Endothelial cell of umbilical vein (primary cell): ENCODE measurements around the gene LHX2. TPM values are rescaled to one million over a fixed set of nuclear protein-coding genes. Genes with fewer than 3 reads are reported as not detected.

Experiments used
- BruUV-seq: library from RNA; stranded (reverse); fragments of 400-500 nt; replicated peaks from 2 replicates; lab custom pipeline; 2021; lab: Mats Ljungman, UMichigan
- CTCF ChIA-PET: fragments of 300-600, 350-600 bp; sonication (Branson Sonifier 250); formaldehyde crosslinking; loops from one replicate; lab custom pipeline; 2021; ENCODE audit warnings: antibody characterized with exemption, inconsistent platforms; lab: Charles Lee
- POLR2A ChIA-PET: fragments of 300-600, 350-600 bp; sonication (Branson Sonifier 250); formaldehyde crosslinking; loops from one replicate; lab custom pipeline; 2021; ENCODE audit warnings: antibody characterized with exemption, inconsistent platforms; lab: Charles Lee
- DNase-seq: peaks from one replicate; pipeline ENCODE4 v3.0.0-alpha.2; 2011; ENCODE audit warnings: low read depth, low spot score
- FAIRE-seq: peaks from 2 replicates; lab custom pipeline; 2011; peaks lifted over from hg19 to GRCh38; lab: Jason Lieb, UNC
- H2AFZ ChIP-seq: 2 replicates; pipeline ENCODE4 v1.6.0; 2012; ENCODE audit warnings: low read depth, low read length, control low read depth, inconsistent platforms
- H3K27ac ChIP-seq: 2 replicates; pipeline ENCODE4 v1.5.1; 2011; ENCODE audit warnings: low read depth, mild to moderate bottlenecking, control low read depth, low read length, moderate library complexity; ENCODE audit not compliant: insufficient read depth
- H3K27me3 ChIP-seq, 2 experiments: 2 replicates each; pipeline versions ENCODE4 v1.6.0 to v1.6.1; 2011; ENCODE audit warnings: low read length in 2 of 2, mixed read lengths in 1 of 2; ENCODE audit not compliant: control insufficient read depth in 2 of 2, insufficient read depth in 2 of 2
- H3K36me3 ChIP-seq, 2 experiments: 2 replicates in 1 of 2; 3 replicates in 1 of 2; pipeline ENCODE4 v1.5.1; 2011; ENCODE audit warnings: low read length in 2 of 2, mild to moderate bottlenecking in 1 of 2, moderate library complexity in 1 of 2; ENCODE audit not compliant: control insufficient read depth in 2 of 2, insufficient read depth in 2 of 2; ENCODE audit errors: extremely low read depth in 1 of 2
- H3K4me1 ChIP-seq: 3 replicates; pipeline ENCODE4 v1.5.1; 2011; ENCODE audit warnings: mild to moderate bottlenecking, low read length; ENCODE audit not compliant: control insufficient read depth, insufficient read depth; ENCODE audit errors: extremely low read depth
- H3K4me2 ChIP-seq: 2 replicates; pipeline ENCODE4 v1.6.1; 2011; ENCODE audit warnings: low read length, control low read depth, mixed read lengths; ENCODE audit not compliant: insufficient read depth
- H3K4me3 ChIP-seq, 3 experiments: fragments of 200-600 bp in 1 of 3; sonication (generic), shearing (Covaris generic) in 1 of 3; replicated peaks in 1 of 3; 2 replicates each; pipeline ENCODE4 v1.5.1; 2011 to 2016; ENCODE audit warnings: control low read depth in 3 of 3, low read length in 3 of 3, mild to moderate bottlenecking in 2 of 3, inconsistent platforms in 1 of 3, low read depth in 1 of 3, moderate library complexity in 1 of 3; ENCODE audit not compliant: insufficient read depth in 1 of 3
- H3K79me2 ChIP-seq: 2 replicates; pipeline ENCODE4 v1.6.0; 2012; ENCODE audit warnings: low read length, inconsistent platforms; ENCODE audit not compliant: control insufficient read depth, insufficient read depth
- H3K9ac ChIP-seq: replicated peaks from 2 replicates; pipeline ENCODE3; 2011; ENCODE audit warnings: low read length, control low read depth; ENCODE audit not compliant: insufficient read depth; ENCODE audit errors: extremely low read depth
- H3K9me1 ChIP-seq: replicated peaks from 3 replicates; pipeline ENCODE4 v1.6.0; 2011; ENCODE audit warnings: mild to moderate bottlenecking, low read length; ENCODE audit not compliant: control insufficient read depth, insufficient read depth; ENCODE audit errors: extremely low read depth
- H3K9me3 ChIP-seq: replicated peaks from 2 replicates; pipeline ENCODE4 v1.5.1; 2012; ENCODE audit warnings: low read length, inconsistent platforms; ENCODE audit not compliant: control insufficient read depth, insufficient read depth
- H4K20me1 ChIP-seq: replicated peaks from 2 replicates; pipeline ENCODE3; 2011; ENCODE audit warnings: mild to moderate bottlenecking, low read length; ENCODE audit not compliant: control insufficient read depth, insufficient read depth; ENCODE audit errors: extremely low read depth
- CTCF ChIP-seq, 2 donors: IDR thresholded peaks; 1 replicate in 1 of 2; 2 replicates in 1 of 2; pipeline ENCODE4 v1.5.1; 2011; ENCODE audit warnings: low read length in 2 of 2, mild to moderate bottlenecking in 2 of 2, moderate library complexity in 2 of 2, control low read depth in 1 of 2, inconsistent platforms in 1 of 2, low read depth in 1 of 2; ENCODE audit not compliant: insufficient read depth in 1 of 2; ENCODE audit errors: extremely low read depth in 1 of 2
- EZH2 ChIP-seq: IDR thresholded peaks from 2 replicates; pipeline ENCODE4 v1.6.1; 2012; ENCODE audit warnings: borderline replicate concordance, low read depth, mild to moderate bottlenecking, moderate library complexity, low read length, inconsistent platforms; ENCODE audit not compliant: severe bottlenecking
- dilution Hi-C: fragments of 300-500 bp; cut with MboI; formaldehyde crosslinking; loops from one replicate; pipeline ENCODE4 v1.15.0; 2019; ENCODE audit warnings: low sequenced_read_pairs; ENCODE audit not compliant: extremely low pct_ligation_motif_present
- intact Hi-C: fragments of 100-400 bp; cut with micrococcal nuclease; formaldehyde crosslinking; loops from one replicate; pipeline ENCODE4 v1.10.0; 2022
- polyA plus RNA-seq, 4 experiments: library from polyadenylated mRNA; depleted of rRNA in 3 of 4; stranded (reverse) in 3 of 4; unstranded in 1 of 4; fragments of >200 nt; gene quantifications; 2 replicates each; pipeline versions ENCODE4 v1.2.1 to v1.2.3, GENCODE V29; 2011 to 2012; ENCODE audit warnings: missing spikeins in 1 of 4
- total RNA-seq: library from RNA; stranded (reverse); gene quantifications from 2 replicates; pipeline ENCODE4 v1.2.3, GENCODE V29; 2021

The LHX2 gene
- total and polyA plus RNA-seq, 2 donors (not counting 3 experiments of a cell fraction or from before 2014, with no cell fraction given), result not detected

GRCh38 chr9:124010665-124011321 is 775 bp upstream of the LHX2 start:
- DNase-seq (no peak), FAIRE-seq (no peak)
- dilution Hi-C loops, result no loop called here
- ChIA-PET POLR2A (no interaction called here), CTCF (interaction anchor here (1.0 to 1.2 kb wide), 2 partner anchors 10 to 30 kb away, joined by 4 to 5 read pairs; no protein-coding TSS in a partner anchor)
- Histone ChIP-seq H3K4me1 (peaks cover 3% of the 10 kb centered on the region), H3K9me3 (no peaks in the 10 kb centered on the region), H3K9me1 (no peaks in the 10 kb centered on the region), H3K9ac (no peak overlapping the region), H3K79me2 (no peaks in the 10 kb centered on the region), H3K4me2 (no peak overlapping the region), H3K4me3 (no peak overlapping the region), H4K20me1 (no peaks in the 10 kb centered on the region), H2AFZ (no peak overlapping the region), H3K27ac (no peak overlapping the region), H3K36me3 (no peaks in the 10 kb centered on the region), H3K27me3 (peaks cover 92 to 97% of the 10 kb centered on the region in 2 experiments)
- intact Hi-C loops, result loop anchor here (1.0 to 5.0 kb wide), 3 partner anchors 9 to 466 kb away; partner anchors contain the start of gene DENND1A
- no TSS peak for BruUV-seq
- TF ChIP-seq EZH2 (peak; percentile 67), CTCF (IDR thresholded peaks at IDR 0.05; ENCODE audit: extremely low read depth in 1 of 2, insufficient read depth in 1 of 2, low read depth in 1 of 2, low read length in 2 of 2) (no peak)
